AG09319 (cell line): ENCODE results near the gene SOBP.

Source experiments
- DNase-seq: peaks from one replicate; pipeline ENCODE4 v3.0.0-alpha.2; 2010; ENCODE audit warnings: low read depth; ENCODE audit errors: extremely low read depth
- TF ChIP-seq, protein P1 (sequence below): IDR thresholded peaks from 2 replicates; pipeline ENCODE4 v1.5.1; 2011; ENCODE audit warnings: low read depth, mild to moderate bottlenecking, inconsistent platforms, low read length, moderate library complexity

Gene SOBP

DNA sequence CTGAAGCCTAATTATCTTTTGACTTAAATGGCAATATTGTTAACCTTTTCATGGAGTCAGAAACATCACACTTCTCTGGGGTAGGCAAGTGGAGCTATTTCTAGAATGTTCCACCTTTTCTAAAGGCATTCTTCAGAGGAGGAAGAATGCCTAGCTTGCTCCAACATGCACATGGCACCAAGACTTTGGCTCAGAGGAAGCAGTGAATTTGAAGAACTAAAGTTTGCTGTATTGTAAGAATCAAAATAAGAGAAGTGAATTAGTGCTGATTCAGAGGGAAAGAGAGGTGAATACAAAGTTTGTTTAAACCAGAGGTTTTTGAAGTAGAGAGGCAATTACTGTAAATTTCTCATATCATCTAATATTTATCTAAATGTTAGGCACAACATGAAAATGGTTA lies 92.2 kb downstream of the SOBP start:
- no peak for DNase-seq
- TF ChIP-seq, protein P1, sequence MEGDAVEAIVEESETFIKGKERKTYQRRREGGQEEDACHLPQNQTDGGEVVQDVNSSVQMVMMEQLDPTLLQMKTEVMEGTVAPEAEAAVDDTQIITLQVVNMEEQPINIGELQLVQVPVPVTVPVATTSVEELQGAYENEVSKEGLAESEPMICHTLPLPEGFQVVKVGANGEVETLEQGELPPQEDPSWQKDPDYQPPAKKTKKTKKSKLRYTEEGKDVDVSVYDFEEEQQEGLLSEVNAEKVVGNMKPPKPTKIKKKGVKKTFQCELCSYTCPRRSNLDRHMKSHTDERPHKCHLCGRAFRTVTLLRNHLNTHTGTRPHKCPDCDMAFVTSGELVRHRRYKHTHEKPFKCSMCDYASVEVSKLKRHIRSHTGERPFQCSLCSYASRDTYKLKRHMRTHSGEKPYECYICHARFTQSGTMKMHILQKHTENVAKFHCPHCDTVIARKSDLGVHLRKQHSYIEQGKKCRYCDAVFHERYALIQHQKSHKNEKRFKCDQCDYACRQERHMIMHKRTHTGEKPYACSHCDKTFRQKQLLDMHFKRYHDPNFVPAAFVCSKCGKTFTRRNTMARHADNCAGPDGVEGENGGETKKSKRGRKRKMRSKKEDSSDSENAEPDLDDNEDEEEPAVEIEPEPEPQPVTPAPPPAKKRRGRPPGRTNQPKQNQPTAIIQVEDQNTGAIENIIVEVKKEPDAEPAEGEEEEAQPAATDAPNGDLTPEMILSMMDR: no peak

- TF ChIP-seq, protein P1: no peak
These were observed 94.8 kb downstream of the SOBP start for GRCh38 chr6:107584726-107585125.

GRCh38 chr6:107585815-107586435 lies 96.0 kb downstream of the SOBP start:
- TF ChIP-seq, protein P1: no peak
- DNase-seq: no peak

More at GRCh38 chr6:107584726-107585125, 94.8 kb downstream of the SOBP start:
- no peak for DNase-seq

- DNase-seq: no peak
- TF ChIP-seq, protein P1: no peak
These were observed 97.5 kb downstream of the SOBP start for GRCh38 chr6:107587451-107587850.

DNA sequence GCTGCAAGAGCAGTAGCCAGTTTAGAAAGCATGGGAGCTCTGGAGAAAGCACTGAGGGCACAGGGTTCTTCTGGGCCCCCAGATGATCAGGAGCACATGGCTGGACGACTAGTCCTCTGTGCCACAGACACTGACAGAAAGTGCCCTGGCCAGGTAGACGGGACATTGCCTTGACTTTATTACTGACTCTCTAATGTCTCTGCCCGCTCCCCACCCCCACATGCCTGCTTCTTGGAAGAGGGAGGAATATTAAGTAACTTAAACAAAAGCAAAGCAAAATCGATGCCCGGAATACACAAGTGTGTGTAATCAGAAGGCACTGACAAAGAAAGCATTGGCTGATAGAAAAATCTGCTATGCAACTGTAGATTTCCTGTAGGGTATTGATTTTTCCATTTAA lies 99.3 kb downstream of the SOBP start:
- DNase-seq: no peak
- TF ChIP-seq, protein P1: no peak

- no peak for DNase-seq
- TF ChIP-seq, protein P1: no peak
These were observed 100.0 kb downstream of the SOBP start for GRCh38 chr6:107589934-107590333.

- TF ChIP-seq, protein P1: no peak
- no peak for DNase-seq
These were observed 100.5 kb downstream of the SOBP start for GRCh38 chr6:107590378-107590777.
